HG02759 (cell line): ENCODE results near the gene PRSS8.
"Not testable (repeated sequence)": the region's sequence is repeated elsewhere in the genome, so short reads cannot be mapped to it uniquely, and the experiment has no call there.

Experiments used
- ATAC-seq: cut with Tn5 transposase; IDR thresholded peaks from one replicate; pipeline ENCODE4 v1.9.1; 2021; ENCODE audit warnings: mild to moderate bottlenecking, moderate library complexity; ENCODE audit not compliant: unreplicated experiment

The PRSS8 gene

DNA sequence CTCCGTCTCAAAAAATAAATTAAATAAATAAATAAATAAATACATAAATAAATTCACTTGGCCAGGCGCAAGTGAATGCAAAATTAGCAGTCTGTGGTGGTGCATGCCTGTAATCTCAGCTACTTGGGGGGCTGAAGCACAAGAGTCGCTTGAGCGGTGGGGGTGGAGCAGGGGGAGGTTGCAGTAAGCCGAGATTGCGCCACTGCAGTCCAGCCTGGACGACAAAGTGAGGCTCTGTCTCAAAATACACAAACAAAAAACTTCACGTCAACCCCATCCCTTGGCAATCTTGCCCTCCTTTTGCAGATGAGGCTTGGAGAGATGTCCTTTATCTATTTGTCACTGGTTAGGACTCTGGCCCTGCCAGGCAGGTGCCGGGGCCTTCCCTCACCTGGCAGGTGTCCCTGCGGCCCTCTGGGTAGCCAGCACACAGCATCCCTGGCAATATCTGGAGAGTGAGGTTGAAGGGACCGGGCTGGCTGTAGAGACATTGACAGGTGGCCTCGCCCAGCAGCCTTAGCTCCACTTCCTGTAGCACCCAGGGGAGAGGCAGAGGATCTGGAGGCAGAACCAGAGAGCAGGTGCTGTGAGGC is 10.0 kb upstream of the PRSS8 start:
- ATAC-seq: no peak

DNA sequence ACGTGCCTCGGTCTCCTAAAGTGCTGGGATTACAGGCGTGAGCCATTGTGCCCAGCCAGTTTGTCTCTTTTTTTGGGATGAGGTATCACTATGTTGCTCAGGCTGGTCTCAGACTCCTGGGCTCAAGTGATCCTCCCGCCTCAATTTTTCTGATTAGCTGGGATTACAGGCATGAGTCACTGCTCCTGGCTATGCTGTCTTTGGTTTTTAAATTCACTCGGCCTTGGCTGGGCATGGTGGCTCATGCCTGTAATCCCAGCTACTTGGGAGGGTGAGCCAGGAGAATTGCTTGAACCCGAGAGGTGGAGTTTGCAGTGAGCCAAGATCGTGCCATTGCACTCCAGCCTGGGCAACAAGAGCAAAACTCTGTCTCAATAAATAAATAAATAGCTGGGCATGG is 8.9 kb upstream of the PRSS8 start:
- not testable (repeated sequence) for ATAC-seq

DNA sequence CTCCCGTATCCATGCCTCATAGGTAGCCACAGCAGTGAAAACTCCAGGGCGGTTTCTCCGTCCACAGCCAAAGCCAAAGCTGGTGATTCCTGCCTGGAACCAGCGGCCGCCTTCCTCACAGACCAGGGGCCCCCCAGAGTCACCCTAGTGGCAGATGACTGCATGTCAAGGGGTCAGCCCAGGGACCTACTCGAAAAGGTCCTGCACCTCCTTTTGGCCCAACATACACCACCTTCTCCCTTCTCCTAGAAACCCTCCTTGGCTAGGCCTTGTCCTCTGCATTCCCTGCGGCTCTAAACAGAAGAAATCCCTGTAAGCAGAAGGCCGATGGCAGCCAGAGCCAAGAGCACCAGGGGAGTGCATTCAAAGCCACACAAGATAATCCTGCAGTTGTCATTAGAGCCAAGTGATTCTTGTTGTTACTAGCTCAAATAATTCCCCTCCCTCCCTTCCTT is 8.2 kb upstream of the PRSS8 start:
- ATAC-seq: no peak

DNA sequence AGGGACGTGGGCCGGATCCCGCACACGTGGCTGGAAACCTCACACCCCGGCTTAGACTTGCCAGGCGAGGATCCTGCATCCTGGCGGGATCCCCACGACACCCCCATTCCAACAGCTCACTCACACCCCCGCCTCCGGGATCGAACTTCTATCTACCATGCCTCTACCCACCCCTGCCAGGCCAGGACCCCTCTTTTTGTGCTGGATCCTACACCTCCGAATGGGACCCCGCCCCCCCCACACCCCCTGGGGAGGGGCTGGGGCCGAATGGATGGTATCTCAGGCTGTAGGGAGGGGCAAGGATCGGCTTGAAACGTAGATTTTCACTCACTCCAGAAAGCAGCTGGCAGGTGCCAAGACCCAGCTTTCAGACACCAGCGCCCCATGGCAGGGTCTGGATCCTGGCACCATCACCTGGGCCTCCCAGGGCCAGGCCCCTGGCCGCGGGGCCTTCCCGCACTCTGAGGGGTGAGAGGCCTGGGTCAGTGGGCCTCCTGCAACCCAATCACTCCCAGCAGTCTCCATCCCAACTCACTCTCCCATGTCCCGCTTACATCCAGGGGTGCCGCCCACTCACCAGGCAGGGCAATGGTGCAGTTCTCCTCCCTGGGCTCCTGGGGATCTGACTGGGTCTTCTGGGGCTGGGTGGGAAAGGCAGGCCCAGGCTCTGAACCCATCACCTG is 7.6 kb upstream of the PRSS8 start:
- ATAC-seq: no peak

DNA sequence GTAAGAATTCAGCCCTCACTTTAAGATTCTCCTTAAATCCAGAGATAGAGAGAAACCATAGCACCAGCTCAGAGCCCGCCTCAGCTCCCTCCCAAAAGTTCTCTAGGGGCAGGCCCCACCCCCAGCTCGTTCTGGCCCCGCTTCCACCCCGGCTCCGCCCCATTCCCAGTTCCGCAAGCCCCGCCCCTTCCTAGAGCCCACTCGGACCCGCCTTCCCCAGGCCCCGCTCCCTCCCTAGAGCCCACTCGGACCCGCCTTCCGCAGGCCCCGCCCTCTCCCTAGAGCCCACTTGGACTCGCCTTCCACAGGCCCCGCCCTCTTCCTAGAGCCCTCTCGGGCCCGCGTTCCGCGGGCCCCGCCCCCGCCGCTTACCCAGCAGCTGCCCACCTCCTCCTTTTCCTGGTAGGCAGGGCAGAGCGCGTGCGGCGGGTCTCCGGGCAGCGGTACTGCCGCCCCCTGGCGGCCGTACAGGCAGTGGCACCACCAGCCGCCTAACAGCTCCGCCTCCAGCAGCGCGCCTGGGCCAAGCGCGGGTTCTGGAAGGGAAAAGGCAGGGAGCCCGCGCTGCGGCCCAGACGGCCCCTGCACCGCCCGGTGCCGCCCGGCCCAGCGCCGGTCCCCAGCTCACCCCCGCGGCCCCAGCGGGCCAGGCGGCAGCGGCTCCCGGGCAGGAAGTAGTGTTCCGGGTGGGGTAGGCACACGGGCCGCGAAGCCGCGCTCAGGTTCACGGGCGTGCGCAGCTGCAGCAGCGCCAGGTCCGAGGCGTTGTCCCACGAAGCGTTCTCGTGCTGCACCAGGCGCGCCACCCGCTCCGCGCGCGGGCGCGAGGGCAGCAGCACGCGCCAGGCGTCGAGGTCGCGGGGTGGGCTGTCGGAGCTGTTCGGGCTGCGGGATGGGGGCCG is 6.8 kb upstream of the PRSS8 start:
- ATAC-seq: peak; percentile 89

DNA sequence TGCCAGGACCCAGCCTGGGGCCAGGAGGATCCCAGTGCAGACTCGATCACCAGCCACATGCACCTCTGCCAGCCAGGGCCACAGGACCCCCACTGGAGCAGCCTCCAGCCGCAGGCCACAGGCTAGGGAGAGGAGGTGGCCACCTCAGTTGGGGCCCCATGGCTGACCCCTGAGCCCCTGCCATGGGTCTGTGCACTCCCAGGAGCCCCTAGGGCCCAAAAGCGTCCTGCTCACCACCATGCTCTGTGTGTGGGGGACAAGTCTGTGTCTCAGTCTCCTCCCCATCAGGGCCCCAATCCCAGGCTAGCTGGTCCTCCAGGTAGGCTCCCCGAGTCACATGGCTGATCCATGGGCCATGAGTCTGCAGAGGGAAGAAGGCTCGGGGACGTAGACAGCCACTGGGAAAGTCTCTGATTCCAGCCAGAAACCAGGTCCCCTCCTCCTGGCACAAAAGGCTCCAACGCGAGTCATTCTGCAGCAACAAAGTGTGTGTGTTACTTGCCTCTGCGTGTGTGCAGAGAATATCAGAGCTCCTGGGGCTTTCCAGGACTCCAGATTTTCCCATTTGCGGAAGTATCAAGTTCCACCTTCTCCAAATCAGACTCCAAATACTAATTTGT is 6.1 kb upstream of the PRSS8 start:
- no peak for ATAC-seq

GRCh38 chr16:31141071-31141469 is 5.5 kb upstream of the PRSS8 start:
- not testable (repeated sequence) for ATAC-seq

- no peak for ATAC-seq
These were observed 3.4 kb upstream of the PRSS8 start for GRCh38 chr16:31138621-31139578.

DNA sequence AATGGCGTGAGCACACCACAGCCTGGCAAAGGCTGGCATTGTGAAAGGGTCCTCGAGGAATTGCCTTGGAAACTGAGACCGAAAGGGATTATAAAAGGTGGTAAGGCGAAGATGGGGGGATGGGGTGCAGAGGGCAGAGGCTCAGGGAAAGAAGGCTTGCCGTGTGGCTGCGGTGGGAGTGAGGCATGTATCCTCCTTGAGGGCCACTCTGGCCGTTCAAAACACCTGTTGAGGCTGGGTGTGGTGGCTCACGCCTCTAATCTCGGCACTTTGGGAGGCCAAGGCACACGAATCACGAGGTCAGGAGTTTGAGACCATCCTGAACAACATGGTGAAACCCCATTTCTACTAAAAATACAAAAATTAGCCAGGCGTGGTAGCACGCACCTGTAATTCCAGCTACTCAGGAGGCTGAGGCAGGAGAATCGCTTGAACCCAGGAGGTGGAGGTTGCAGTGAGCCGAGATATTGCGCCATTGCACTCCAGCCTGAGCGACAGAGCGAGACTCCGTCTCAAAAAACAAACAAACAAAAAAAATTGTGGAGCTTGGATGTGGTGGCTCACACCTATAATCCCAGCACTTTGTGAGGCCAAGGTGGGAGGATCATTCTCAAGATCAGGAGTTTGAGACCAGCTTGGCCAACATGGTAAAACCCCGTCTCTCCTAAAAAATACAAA is 1.4 kb upstream of the PRSS8 start:
- not testable (repeated sequence) for ATAC-seq

- ATAC-seq: no peak
These were observed 748 bp upstream of the PRSS8 start for GRCh38 chr16:31136287-31136662.

- no peak for ATAC-seq
These were observed 647 bp downstream of the PRSS8 start for GRCh38 chr16:31134625-31135534.

GRCh38 chr16:31134091-31134571 is 1.4 kb downstream of the PRSS8 start:
- no peak for ATAC-seq

DNA sequence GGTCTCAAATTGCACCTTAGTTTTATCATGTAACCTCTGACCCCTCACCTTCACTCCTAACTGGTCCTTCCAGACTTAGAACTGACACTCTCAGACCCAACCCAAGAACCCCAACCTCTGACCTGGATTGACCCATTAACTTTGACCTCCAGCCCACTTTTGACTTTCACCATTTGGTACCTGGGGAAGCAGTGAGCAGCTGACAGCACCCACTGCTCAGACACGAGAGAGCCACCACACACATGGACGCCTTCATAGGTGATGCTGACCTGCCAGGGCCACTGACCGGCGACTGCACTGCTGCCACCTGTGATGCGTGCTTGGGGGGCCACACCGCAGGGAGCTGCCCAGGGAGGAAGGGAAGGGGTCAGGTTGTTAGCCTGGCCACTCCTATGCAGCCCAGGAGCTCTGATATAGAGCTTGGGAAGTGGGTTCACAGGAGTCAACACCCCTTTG is 2.5 kb downstream of the PRSS8 start:
- ATAC-seq: no peak

DNA sequence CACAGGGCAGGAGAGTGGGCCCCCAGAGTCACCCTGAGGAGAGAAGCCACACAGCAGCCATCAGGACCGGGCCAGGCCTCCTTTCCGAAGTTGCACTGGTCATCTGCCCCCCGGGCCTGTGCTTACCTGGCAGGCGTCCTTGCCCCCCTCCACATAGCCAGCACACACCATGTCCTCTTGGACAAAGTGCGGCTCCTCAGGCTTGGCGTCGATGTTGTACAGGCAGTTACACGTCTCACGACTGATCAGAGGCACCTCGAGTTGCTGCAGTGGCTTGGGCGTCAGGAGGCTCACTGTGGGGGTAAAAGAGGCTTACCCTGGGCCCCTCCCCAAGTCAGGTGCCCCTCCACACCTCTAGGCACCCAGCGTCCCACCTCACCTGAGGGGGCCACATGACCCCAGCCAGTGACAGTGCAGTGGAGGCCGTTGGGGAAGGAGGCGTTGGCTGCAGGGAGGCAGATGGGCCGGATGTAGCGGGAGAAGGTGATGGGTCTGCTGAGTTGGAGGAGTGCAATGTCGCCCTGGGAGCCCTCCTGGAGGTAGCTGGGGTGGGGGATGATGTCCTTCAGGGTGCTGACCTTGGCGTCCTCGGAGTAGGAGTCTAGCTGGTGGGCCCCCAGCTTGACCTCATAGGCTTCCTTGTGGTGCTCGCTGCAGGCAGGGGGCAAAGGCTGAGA is 3.1 kb downstream of the PRSS8 start:
- no peak for ATAC-seq

DNA sequence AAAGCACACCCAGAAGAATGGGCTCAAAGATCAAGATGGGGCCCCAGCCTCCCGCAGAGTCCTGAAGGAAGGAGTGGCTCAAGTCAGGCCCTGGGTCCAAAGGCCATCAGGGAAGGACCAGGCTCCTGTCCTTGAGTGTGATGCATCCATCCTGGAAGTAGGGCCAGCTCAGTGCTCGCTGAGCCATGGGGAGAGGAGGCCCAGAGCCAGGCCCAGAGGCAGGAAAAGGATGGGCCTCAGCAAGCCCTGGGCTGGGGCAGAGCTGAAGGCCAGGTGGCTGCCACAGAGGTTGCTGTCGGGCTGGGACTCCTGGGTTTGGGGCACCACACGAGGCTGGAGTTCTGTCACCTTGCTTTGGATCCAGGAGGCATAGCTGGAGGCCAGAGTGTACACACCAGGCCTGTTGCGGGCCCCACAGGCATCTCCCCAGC is 3.7 kb downstream of the PRSS8 start:
- ATAC-seq: no peak

DNA sequence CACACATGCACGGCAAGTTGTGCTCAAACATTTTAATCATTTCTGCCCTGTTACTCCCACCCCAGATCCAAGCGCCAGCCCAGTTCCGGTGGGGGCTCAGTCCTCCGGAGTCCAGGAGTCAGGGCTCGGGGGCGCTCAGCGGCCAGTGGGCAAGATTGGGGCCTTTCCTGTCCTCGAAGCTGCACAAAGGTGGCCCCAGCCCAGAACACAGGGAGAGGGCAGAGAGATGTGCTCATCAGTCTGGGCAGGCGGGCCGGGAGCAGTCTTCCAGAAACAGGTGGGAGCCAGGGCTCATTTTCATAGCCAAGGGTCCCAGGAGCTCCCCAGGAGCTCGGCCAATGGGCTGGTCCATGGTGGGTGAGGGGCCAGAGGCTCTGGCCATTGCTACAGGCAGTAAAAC is 4.1 kb downstream of the PRSS8 start:
- ATAC-seq: no peak

DNA sequence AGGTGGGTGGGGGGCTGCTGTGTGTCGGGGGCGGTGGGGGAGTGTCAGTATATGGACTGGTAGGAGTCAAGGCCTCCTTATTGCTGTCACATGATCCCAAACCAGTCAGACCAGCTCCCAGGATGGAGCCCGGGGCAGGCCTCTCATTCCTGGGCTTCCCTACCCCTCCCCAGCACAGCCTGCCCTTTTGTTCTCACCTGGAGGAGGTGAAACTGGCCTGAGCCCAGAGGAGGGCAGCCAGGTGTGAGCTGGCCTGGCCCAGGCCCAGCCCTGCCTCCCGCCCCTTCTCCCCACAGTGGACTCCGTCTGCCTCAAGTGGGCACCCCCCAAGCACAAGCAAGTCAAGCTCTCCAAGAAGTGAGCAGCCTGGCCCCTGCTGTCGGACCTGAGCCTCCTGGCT is 4.6 kb downstream of the PRSS8 start:
- no peak for ATAC-seq
